ENCODE results near the gene CCDC120. TPM values are rescaled to one million over a fixed set of nuclear protein-coding genes. Genes with fewer than 3 reads are reported as not detected.

Gene CCDC120
- polyA plus RNA-seq, 1 of the 3 experiments (the other 2 are of a cell fraction) = 2.1 TPM

GRCh38 chrX:49082271-49082871 is 23.6 kb downstream of the CCDC120 start (continued):
- TF ChIP-seq TCF12 (IDR thresholded peaks at IDR 0.05) (no peak), EZH2phosphoT487 (IDR thresholded peaks at IDR 0.05; ENCODE audit: borderline replicate concordance, low read depth) (no peak)

GRCh38 chrX:49089553-49089952 is 30.8 kb downstream of the CCDC120 start:
- Histone ChIP-seq H3K4me3 (ENCODE audit: low read depth in 2 of 2, low read length in 1 of 2) (no peak overlapping the region), H3K9ac (no peak overlapping the region), H3K4me2 (no peak overlapping the region), H2AFZ (ENCODE audit: low read depth) (no peak overlapping the region), H4K20me1 (ENCODE audit: insufficient read depth) (no peaks in the 10 kb centered on the region), H3K4me1 (ENCODE audit: control insufficient read depth in 1 of 2, insufficient read depth in 2 of 2, low read depth in 1 of 2, low read length in 1 of 2) (no peaks in the 10 kb centered on the region), H3K27ac (ENCODE audit: low read depth in 2 of 2, low read length in 1 of 2) (no peak overlapping the region), H3F3A (replicated peaks; ENCODE audit: insufficient read depth) (no peaks in the 10 kb centered on the region), H3K79me2 (ENCODE audit: insufficient read depth) (no peaks in the 10 kb centered on the region), H3K27me3 (ENCODE audit: insufficient read depth) (peaks cover 9% of the 10 kb centered on the region; the same call in 1 of the 2 replicates), H3K9me3 (no peaks in the 10 kb centered on the region), H3K36me3 (replicated peaks in 1 of 2; ENCODE audit: control insufficient read depth in 1 of 2, insufficient read depth in 2 of 2, low read length in 1 of 2) (no peaks in the 10 kb centered on the region), H3K9me2 (no peaks in the 10 kb centered on the region)
- no peak for TF ChIP-seq RCOR1 (IDR thresholded peaks at IDR 0.05; ENCODE audit: low read length)
- POLR2A ChIA-PET = no interaction called here
- no peak for DNase-seq
- 42% methylated on average over 4 of the region's 4 CpGs for whole genome bisulfite sequencing (ENCODE audit: low lambda C conversion rate)
- CTCF ChIA-PET = no interaction called here

GRCh38 chrX:49096419-49096818 is 37.6 kb downstream of the CCDC120 start:
- Histone ChIP-seq H3K36me3 (replicated peaks in 1 of 2; ENCODE audit: control insufficient read depth in 1 of 2, insufficient read depth in 2 of 2, low read length in 1 of 2) (no peaks in the 10 kb centered on the region), H3K9me3 (no peaks in the 10 kb centered on the region), H3K27ac (ENCODE audit: low read depth in 2 of 2, low read length in 1 of 2) (no peak overlapping the region), H3K79me2 (ENCODE audit: insufficient read depth) (no peaks in the 10 kb centered on the region), H3F3A (replicated peaks; ENCODE audit: insufficient read depth) (peaks cover 7% of the 10 kb centered on the region), H3K9me2 (no peaks in the 10 kb centered on the region), H3K4me1 (ENCODE audit: control insufficient read depth in 1 of 2, insufficient read depth in 2 of 2, low read depth in 1 of 2, low read length in 1 of 2) (no peaks in the 10 kb centered on the region; a peak in 1 of 4 replicates), H3K9ac (no peak overlapping the region), H2AFZ (ENCODE audit: low read depth) (no peak overlapping the region), H3K27me3 (ENCODE audit: insufficient read depth) (peaks cover 13% of the 10 kb centered on the region; the same call in 1 of the 2 replicates), H4K20me1 (ENCODE audit: insufficient read depth) (no peaks in the 10 kb centered on the region), H3K4me2 (no peak overlapping the region), H3K4me3 (ENCODE audit: low read depth in 2 of 2, low read length in 1 of 2) (no peak overlapping the region)
- ChIA-PET POLR2A (no interaction called here), CTCF (no interaction called here)
- no peak for DNase-seq
- 82% methylated on average over 4 of the region's 4 CpGs for WGBS (ENCODE audit: low lambda C conversion rate)
- TF ChIP-seq FOSL2 (IDR thresholded peaks at IDR 0.05; ENCODE audit: borderline replicate concordance, low read depth) (no peak), EP300 (IDR thresholded peaks at IDR 0.05; ENCODE audit: borderline replicate concordance in 1 of 2, low read depth in 1 of 2, low read length in 1 of 2) (no peak), YY1 (IDR thresholded peaks at IDR 0.05; ENCODE audit: low read depth) (no peak), RFX5 (IDR thresholded peaks at IDR 0.05; ENCODE audit: low read length) (no peak), SIN3A (IDR thresholded peaks at IDR 0.05; ENCODE audit: borderline replicate concordance, low read depth, low read length) (no peak), NFIC (IDR thresholded peaks at IDR 0.05; ENCODE audit: borderline replicate concordance) (no peak), GABPA (IDR thresholded peaks at IDR 0.05; ENCODE audit: low read depth) (no peak), TCF12 (IDR thresholded peaks at IDR 0.05) (no peak), GATA2 (CRISPR knock-in tag; IDR thresholded peaks at IDR 0.05) (no peak), FOXJ3 (CRISPR knock-in tag; IDR thresholded peaks at IDR 0.05) (no peak), CTCF (IDR thresholded peaks at IDR 0.05) (no peak)

Data from SK-N-SH (cell line).